Measurements from ENCODE around the gene SNX18.

The SNX18 gene

DNA sequence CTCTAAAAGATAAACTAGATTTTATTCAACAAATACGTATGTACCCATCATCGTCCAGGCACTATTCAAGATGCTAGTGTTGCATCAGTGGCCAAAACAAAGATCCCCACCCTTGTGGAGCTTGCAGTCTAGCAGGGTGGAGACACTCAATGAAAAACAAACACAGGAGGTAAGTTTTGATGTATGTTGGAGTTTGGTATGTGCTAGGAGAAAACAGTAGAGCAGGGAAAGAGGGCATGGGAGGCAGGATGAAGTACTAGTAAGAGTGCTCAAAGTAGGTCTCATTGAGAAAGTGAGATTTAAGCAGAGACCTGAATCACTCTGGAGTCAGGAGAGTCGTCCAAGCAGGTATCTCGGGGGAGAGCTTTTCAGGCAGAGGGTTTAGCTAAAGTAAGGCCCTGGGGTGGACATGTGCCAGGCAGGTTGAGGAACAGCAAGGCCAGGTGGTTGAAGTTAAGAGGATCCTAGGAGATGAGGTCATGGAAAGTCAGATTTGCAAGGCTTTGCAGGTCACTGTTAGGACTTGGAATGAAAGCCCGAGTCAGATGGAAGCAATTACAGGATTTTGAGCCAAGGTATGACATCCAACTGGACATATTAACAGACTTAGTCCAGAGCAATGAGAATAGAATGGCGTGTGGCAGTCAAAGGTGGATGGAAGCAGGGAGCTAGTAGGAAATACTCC lies 9.2 kb downstream of the SNX18 start:
- no peaks in the 10 kb centered on the region for H3K36me3 ChIP-seq (ENCODE audit: control insufficient read depth, insufficient read depth, low read length)
- H3K9ac ChIP-seq: no peak overlapping the region
- TF ChIP-seq, protein P1, sequence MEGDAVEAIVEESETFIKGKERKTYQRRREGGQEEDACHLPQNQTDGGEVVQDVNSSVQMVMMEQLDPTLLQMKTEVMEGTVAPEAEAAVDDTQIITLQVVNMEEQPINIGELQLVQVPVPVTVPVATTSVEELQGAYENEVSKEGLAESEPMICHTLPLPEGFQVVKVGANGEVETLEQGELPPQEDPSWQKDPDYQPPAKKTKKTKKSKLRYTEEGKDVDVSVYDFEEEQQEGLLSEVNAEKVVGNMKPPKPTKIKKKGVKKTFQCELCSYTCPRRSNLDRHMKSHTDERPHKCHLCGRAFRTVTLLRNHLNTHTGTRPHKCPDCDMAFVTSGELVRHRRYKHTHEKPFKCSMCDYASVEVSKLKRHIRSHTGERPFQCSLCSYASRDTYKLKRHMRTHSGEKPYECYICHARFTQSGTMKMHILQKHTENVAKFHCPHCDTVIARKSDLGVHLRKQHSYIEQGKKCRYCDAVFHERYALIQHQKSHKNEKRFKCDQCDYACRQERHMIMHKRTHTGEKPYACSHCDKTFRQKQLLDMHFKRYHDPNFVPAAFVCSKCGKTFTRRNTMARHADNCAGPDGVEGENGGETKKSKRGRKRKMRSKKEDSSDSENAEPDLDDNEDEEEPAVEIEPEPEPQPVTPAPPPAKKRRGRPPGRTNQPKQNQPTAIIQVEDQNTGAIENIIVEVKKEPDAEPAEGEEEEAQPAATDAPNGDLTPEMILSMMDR (IDR thresholded peaks at IDR 0.05): no peak
- peaks cover 21% of the 10 kb centered on the region for H3K4me1 ChIP-seq
- peaks cover 64% of the 10 kb centered on the region for H3K79me2 ChIP-seq
- no peak overlapping the region for H3K4me3 ChIP-seq (ENCODE audit: low read depth, low read length)
- H2AFZ ChIP-seq: no peak overlapping the region
- no peaks in the 10 kb centered on the region for H3K27me3 ChIP-seq (ENCODE audit: control insufficient read depth, insufficient read depth, low read length)
- H3K9me3 ChIP-seq (ENCODE audit: control insufficient read depth, low read length): no peaks in the 10 kb centered on the region
- H3K27ac ChIP-seq: no peak overlapping the region
- H3K4me2 ChIP-seq (ENCODE audit: low read length): no peak overlapping the region

DNA sequence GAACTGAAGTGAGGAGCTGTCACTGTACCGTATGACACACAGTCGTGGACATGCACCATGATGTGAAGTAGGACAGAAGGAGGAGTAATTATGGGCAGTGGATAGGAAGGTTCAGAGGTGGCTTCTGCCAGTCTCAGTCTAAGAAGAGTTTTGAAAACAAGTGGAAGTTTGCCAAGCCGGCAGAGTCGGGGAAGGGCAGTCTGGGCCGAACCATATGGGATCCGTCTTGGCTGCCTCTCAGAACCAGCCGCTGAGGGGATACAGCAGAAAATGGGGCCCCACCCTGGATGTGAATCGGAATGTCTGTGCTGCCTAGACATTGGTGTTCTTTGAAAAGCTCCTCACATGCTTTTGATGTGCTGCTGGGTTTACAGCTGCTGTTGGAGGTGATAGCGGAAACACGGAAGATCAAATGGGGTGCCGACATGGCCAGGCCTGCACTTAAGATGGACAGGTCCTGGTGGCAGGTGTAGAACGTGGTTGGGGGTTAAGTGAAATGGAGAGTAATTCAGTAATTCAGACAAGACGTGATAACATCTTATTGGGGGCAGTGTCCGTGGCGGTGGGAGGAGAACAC lies 11.2 kb downstream of the SNX18 start:
- no peaks in the 10 kb centered on the region for H3K27me3 ChIP-seq (ENCODE audit: control insufficient read depth, insufficient read depth, low read length)
- no peak overlapping the region for H3K27ac ChIP-seq
- H3K4me1 ChIP-seq: peaks cover 26% of the 10 kb centered on the region

DNA sequence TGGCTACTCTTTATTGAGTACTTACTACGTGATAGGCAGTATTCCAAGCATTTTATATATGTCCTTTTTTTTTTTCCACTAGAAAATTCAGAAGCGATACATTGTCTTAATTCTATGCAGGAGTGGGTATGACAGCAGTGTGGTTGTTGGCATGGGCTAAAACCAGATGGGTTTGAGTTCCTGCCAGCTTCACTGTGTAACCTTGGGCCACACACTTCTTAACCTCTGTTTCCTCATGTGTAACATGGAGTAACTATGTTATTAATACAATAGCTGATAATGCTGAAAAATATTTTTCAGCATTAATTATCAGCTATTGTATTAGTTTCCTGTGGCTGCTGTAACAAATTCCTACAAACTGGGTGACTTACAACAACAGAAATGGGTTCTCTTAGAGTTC lies 12.0 kb downstream of the SNX18 start:
- H3K4me1 ChIP-seq: peaks cover 24% of the 10 kb centered on the region
- H3K27ac ChIP-seq: no peak overlapping the region

More for the DNA sequence above, 11.2 kb downstream of the SNX18 start:
- Histone ChIP-seq H3K36me3 (ENCODE audit: control insufficient read depth, insufficient read depth, low read length) (no peaks in the 10 kb centered on the region), H3K4me2 (ENCODE audit: low read length) (no peak overlapping the region), H3K79me2 (peaks cover 61% of the 10 kb centered on the region), H3K9me3 (ENCODE audit: control insufficient read depth, low read length) (no peaks in the 10 kb centered on the region), H3K4me3 (ENCODE audit: low read depth, low read length) (no peak overlapping the region), H2AFZ (no peak overlapping the region), H3K9ac (no peak overlapping the region)
- TF ChIP-seq, protein P1 (IDR thresholded peaks at IDR 0.05): no peak

DNA sequence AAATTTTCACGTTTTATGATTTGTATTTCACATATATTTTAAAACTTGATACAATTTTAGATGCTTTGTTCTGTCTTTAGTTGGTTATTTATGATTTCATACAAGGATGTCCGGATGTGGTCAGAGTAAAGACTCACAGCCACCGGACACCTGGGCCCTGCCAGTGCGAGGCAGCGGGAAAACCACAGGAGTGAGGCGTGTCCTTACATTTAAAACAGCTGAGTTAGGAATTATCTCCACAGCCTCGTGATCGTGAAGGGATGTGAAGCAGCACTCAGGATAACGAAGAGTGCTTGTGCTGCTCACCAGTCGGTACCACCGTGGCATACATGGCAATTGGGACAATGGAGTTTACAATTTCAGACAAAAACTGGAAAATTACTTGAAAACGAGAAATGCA lies 14.0 kb downstream of the SNX18 start:
- Histone ChIP-seq H3K4me1 (peaks cover 18% of the 10 kb centered on the region), H3K27ac (no peak overlapping the region)

More for the DNA sequence above, 12.0 kb downstream of the SNX18 start:
- H2AFZ ChIP-seq: no peak overlapping the region
- peaks cover 56% of the 10 kb centered on the region for H3K79me2 ChIP-seq
- H3K27me3 ChIP-seq (ENCODE audit: control insufficient read depth, insufficient read depth, low read length): no peaks in the 10 kb centered on the region
- TF ChIP-seq, protein P1 (IDR thresholded peaks at IDR 0.05): no peak
- no peaks in the 10 kb centered on the region for H3K36me3 ChIP-seq (ENCODE audit: control insufficient read depth, insufficient read depth, low read length)
- H3K4me2 ChIP-seq (ENCODE audit: low read length): no peak overlapping the region
- no peak overlapping the region for H3K9ac ChIP-seq
- no peaks in the 10 kb centered on the region for H3K9me3 ChIP-seq (ENCODE audit: control insufficient read depth, low read length)
- no peak overlapping the region for H3K4me3 ChIP-seq (ENCODE audit: low read depth, low read length)

More for the DNA sequence above, 14.0 kb downstream of the SNX18 start:
- Histone ChIP-seq H3K4me3 (ENCODE audit: low read depth, low read length) (no peak overlapping the region), H3K4me2 (ENCODE audit: low read length) (no peak overlapping the region), H2AFZ (no peak overlapping the region), H3K79me2 (peaks cover 41% of the 10 kb centered on the region), H3K9ac (no peak overlapping the region), H3K9me3 (ENCODE audit: control insufficient read depth, low read length) (no peaks in the 10 kb centered on the region), H3K36me3 (ENCODE audit: control insufficient read depth, insufficient read depth, low read length) (no peaks in the 10 kb centered on the region), H3K27me3 (ENCODE audit: control insufficient read depth, insufficient read depth, low read length) (no peaks in the 10 kb centered on the region)
- TF ChIP-seq, protein P1 (IDR thresholded peaks at IDR 0.05): no peak
